ENCODE data around the gene OBSCN.

- TF ChIP-seq EZH2 (IDR thresholded peaks at IDR 0.05; ENCODE audit: insufficient read depth, poor library complexity, severe bottlenecking) (no peak), EZH2phosphoT487 (IDR thresholded peaks at IDR 0.05; ENCODE audit: insufficient read depth, low read depth) (no peak)
Measured at GRCh38 chr1:228310162-228310792, 102.4 kb downstream of the OBSCN start.
